Activated naive CD8-positive, alpha-beta T cell treated with anti-CD3 and anti-CD28 coated beads, Interleukin-2, amount 10 ng/mL, durations not matched to agents 7 days and 5 days (primary cell): Measurements from ENCODE around the gene LSM14A. TPM values are rescaled to one million over a fixed set of nuclear protein-coding genes. Genes with fewer than 3 reads are reported as not detected.

Experiments
- total RNA-seq, 2 experiments: library from RNA; stranded (reverse); gene quantifications; one replicate each; pipeline ENCODE4 v1.2.3, GENCODE V29; 2021

Gene LSM14A
- total RNA-seq, 2 experiments from 2014 or later = 141 to 156 TPM

Other genes starting within 250 kb of the LSM14A start
- gene GARRE1, start 82.0 kb downstream of the LSM14A start, total RNA-seq = 10 to 100 TPM; 17.7 to 19.4 TPM
- gene GPI, start 192.7 kb downstream of the LSM14A start, total RNA-seq = 100 to 1,000 TPM; 725 to 786 TPM
- 10 to 100 TPM in 1 of 2 experiments, 1 to 10 TPM in 1; 9.4 to 13.3 TPM for gene PDCD2L, start 231.9 kb downstream of the LSM14A start, total RNA-seq